Lower leg skin (tissue), 3 donors: Measurements from ENCODE around the gene PDCD11.

Experiments used
- POLR2A ChIP-seq, 2 donors: fragments of 450-650 bp; IDR thresholded peaks; one replicate each; pipeline ENCODE4 v1.6.1; 2016 to 2017; ENCODE audit warnings: antibody characterized with exemption in 2 of 2, mild to moderate bottlenecking in 1 of 2, moderate library complexity in 1 of 2
- TF ChIP-seq, protein P1 (sequence below), 3 donors: fragments of 450-650 bp; IDR thresholded peaks; one replicate each; pipeline ENCODE4 v1.5.1; 2016; ENCODE audit warnings: antibody characterized with exemption in 3 of 3, mild to moderate bottlenecking in 3 of 3, moderate library complexity in 2 of 3

GRCh38 chr10:103478671-103479070 lies 82.2 kb downstream of the PDCD11 start:
- TF ChIP-seq, protein P1, sequence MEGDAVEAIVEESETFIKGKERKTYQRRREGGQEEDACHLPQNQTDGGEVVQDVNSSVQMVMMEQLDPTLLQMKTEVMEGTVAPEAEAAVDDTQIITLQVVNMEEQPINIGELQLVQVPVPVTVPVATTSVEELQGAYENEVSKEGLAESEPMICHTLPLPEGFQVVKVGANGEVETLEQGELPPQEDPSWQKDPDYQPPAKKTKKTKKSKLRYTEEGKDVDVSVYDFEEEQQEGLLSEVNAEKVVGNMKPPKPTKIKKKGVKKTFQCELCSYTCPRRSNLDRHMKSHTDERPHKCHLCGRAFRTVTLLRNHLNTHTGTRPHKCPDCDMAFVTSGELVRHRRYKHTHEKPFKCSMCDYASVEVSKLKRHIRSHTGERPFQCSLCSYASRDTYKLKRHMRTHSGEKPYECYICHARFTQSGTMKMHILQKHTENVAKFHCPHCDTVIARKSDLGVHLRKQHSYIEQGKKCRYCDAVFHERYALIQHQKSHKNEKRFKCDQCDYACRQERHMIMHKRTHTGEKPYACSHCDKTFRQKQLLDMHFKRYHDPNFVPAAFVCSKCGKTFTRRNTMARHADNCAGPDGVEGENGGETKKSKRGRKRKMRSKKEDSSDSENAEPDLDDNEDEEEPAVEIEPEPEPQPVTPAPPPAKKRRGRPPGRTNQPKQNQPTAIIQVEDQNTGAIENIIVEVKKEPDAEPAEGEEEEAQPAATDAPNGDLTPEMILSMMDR (IDR thresholded peaks at IDR 0.05): no peak
- TF ChIP-seq POLR2A (IDR thresholded peaks at IDR 0.05): no peak
